ENCODE results near the gene NUDT12. TPM values are rescaled to one million over a fixed set of nuclear protein-coding genes. Genes with fewer than 3 reads are reported as not detected.

NUDT12 gene
- polyA plus RNA-seq (2013, experiment 1 of 2; ENCODE audit: insufficient read length), result 7.6 TPM
- 8.2 TPM for polyA plus RNA-seq (2013, experiment 2 of 2; ENCODE audit: insufficient read length)

DNA sequence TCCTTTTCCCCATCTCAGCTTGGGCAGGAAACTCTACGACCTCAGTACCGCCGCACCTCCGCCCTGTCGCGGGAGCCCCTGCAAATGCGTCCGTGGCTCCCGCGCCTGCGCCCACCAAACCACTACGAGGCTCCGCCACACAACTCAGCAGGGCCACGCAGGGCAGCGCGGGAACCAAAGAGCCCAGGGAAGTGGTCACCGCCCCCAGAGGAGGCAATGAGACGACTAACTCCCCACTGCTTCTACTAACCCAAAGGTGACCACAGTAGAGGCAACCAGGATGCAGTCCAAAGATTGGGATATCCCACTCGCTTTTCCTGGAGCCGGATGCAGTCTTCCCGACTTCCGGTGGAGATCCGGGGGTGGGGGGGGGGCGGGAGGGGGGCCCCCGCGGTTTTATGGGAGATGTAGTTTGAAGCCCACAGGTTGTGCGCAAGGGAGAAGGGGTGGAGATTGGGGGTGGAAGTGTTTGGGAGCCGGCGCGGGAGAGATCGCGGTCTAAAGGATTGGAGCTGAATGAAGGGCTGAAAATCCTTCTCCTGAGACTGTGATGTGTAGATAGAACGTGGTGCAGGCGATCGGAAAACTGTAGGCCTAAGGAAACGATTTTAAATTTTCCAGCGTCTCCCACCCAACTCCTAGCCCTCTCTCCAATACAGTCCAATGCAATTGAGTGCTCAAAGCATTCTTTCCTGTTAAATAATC is at the start of gene NUDT12:
NUDT12 (minus strand) TSS at position 337 of the 705 bp plus-strand sequence. CDS start 2,541 bp downstream, outside the sequence.
- DNase-seq, result peak; percentile 82

DNA sequence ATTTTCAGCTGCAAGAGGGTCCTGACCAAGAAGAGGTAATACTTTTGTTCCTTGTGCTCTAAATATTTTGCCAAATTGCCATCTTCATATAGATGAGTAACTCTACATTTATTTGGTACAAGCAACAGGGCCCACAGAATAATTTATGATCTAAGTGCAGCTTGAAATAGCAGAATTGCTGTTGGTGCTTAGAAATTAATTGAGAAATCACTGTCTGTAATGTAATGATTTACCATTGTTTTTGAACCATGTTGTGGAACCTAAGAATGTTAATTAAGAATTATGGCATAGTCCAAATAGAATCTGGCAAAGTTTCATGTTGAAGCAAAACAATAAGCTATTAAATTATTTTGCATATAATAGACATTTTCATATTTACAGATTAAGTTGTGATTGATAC is 44.8 kb upstream of the NUDT12 start:
- no peak for DNase-seq

DNA sequence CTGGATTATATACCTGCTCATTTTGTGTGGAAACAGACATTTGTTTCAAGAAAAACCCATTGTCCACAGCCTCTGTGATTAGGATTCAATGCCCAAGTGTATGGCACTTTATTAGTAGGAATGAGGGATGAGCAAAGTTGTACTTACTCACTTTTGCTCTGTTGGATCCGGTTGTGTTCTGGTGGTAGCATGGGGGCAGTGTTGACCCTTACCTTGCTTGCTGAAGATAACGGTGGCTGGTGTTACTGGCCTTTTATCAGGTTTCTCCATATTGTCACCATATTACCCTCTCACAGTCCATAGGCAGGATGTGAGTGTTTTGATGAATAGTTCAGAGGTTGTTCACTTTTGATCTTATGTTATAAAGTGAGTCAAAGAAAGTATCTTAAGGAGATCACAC is 42.7 kb upstream of the NUDT12 start:
- no peak for DNase-seq

DNA sequence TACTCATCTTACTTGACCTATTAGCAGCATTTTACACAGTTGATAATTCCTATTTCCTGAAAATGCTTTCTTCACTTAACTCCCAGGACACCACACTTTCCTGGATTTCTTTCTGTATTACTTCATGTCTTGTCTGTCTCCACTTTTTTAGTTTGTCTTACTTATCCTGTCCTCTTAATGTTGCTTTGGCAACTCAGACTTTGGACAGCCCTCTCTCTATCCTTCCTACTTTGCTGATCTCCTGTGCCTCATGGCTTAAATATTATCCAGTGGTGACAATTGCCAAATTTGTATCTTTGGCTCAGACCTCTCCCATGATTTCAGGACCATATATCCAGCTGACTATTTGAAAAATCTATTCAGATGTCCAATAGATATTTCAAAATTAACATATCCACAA is 39.8 kb upstream of the NUDT12 start:
- no peak for DNase-seq

DNA sequence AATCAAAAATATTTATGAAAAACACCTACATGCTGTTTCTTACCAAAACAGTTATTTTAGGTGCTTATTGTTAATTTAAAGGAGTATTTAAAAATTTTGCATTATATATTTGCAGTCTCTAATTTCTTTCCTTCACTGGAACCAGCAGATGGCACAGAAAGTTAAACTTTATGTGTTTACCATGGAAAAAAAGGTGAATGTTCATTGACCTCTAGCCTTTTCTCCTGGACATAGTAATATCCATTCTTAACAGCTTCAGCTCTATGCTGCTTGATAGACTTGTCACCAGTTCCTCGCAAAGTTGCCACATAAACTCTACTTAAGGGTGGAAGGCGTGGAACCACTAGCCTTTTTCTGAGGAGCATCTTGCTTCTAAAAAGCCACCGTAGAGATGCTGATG is 38.7 kb upstream of the NUDT12 start:
- DNase-seq, result no peak

DNA sequence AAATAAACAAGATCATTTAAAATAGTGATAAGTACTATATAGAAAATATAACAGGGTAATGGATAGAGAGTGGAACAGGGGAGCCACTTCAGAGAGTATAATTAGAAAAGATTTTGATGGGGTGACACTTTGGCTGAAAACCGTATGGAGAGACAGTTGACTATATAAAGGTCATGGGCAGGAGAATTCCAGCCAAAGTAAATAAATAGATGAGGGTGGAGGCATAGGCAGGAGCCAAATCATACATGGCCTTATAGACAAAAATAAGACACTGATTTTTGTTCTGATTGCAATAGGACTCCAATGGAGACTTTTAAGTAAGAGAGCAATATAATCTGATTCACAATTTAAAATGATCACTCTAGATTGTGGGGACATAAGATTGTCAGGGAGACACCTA is 37.5 kb upstream of the NUDT12 start:
- DNase-seq, result no peak

DNA sequence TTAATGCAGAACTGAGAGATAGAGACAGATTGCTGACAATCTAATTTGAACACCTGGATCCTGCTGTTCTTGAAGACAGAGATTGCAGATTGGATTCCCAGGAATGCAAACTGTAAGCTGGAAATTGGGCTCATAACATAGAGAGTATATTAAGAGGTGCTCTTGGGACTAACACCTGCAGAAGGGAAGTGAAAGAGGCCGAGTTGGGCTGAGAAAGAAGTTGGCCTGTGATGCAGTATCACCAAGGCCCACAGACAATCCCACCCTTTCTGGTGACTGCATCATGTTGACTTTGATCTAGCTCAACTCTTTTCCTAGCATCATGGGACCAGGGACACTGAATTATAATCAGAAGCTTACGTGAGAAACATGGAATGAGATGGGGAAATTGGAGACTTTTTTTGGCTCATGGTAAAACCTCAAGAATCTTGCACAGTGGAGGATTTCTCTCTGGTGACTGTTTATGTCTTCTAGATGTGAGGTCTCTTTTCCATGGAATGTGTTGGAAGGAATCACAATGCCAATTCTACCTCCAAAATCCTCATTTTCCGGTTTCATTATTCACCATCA is 36.5 kb upstream of the NUDT12 start:
- DNase-seq, result peak; percentile 46

DNA sequence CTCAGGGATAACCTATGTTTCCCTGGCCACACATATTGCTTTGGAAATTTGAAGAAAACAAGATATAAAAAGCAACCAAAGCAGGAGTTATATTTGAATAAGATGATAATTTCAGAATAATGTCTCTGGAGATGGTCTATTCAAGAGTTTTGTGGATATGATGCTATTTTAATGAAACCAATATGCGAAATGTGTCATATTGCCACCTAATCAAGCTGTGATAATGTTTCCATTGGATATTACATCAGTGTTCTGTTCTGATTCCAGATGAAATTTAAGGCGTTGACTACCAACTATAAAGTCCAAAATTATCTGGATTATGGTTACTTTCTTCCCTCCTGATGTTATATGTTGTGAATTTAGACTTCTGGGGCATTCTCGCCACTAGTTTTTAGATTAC is 27.6 kb upstream of the NUDT12 start:
- no peak for DNase-seq

DNA sequence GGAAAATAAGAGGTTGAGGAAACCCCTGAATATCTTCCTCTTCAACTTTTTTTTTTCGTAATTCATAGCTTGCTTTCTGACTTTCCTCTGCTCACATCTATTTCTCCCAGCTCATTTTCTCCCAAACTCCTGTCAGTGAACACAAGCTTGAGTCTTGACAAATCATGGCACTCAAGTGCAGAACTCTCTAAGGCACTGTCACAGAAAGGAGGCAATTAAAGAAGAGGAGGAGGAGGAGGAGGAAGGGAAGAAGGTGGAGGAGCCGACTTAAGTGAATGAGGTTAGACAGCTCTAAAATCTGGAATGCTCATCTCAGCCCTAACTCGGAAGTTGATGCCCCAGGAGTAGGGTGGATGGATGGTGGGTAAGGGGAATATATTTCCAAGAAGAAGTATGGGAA is 27.2 kb upstream of the NUDT12 start:
- no peak for DNase-seq

DNA sequence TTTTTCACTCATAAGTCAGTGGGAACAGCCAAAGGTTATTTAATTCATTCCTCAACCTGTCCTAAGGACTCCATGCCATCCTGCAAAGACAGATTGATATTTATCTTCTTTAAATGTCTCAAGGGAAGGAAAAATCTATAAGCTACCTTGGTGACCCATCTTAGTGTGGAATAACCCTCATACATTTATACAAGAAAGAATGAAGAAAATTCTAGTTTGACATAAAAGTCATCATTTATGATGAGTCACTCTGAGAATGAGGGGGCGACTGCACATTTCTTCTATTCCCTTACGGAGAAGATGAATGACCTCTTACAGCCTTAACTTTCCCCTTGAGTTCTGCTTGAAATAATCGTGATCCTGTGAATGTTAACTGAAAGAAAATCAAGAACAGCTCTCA is 26.8 kb upstream of the NUDT12 start:
- peak; percentile 5 for DNase-seq

DNA sequence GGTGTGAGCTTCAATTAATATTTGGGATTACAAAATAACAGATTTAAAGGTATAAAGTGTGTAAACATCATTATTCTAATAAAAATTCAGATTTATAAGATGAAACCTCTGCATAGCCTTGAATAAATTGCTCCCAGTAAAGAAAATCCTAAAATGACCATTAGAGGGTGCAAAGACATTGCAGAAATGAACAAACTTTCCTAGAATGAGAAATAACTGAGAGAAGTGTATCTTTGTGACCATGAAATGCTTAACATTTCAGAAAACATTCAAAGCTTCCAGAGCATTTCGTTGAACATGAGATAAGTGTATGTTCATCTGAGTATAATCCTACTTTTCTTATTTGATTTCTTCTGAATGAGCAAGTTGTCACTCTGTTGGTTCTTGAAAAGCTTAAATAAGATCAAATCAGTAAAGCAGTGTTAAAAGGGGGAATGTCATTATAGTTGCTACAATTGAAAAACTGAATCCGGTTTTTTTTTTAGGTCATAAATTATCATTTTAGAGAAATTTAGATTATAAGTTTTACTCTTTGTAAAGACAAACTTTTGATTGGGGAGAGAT is 24.7 kb upstream of the NUDT12 start:
- peak; percentile 41 for DNase-seq

DNA sequence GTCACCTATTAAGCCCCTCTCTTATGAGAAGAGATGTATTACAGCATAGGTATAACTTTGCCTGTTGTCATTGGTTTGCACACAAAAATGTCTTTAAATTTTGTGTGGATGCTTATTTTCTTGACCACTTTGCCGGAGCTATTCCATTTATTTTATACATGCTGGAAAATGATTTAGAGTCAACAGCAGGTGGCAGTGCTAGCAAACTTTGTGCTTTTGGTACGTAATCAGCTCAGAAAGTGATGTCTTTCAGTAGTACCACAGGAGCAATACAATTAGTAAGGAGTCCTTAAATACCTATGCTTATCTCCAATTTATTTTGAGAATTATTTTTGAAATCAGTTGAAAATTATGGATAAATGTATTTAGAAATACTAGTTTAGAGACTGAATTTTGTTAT is 19.8 kb upstream of the NUDT12 start:
- peak; percentile 48 for DNase-seq

DNA sequence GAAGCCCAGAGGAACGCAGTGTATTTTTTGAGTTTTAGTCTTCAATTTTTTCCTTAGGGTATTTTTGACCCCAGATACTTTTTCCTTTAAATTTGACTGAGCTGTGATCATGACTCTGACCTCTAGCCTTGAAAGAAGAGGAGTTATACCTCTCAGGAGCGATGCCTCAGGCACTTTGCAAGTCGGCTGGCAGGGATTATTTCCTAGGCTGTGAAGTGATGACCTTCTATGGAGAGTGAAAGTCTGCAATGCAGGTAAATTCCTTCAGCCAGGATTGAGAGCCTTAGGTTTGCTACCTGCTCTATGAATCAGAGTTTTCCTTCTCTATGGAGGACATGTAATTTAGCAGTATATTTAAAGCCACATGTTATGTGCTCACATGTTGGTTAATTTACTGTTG is 10.8 kb upstream of the NUDT12 start:
- DNase-seq, result no peak

DNA sequence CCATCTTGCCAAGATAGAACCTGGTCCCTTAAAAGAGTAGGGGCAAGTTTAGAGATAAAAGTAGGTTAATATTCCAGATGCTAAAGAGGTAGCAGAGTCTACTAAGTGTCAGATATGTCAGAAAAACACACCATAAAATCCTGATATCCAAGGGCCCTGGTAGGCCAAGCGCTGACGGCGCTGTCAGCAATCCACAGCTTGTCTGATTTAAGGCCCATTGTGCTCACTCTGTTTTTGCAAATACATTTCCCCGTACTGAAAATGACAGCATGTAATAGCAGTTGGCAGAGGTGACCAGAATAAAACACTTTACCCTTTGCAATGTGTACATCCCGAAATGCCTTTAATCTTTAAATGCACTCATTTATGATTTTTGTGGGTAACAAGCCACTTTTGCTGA is 9.9 kb upstream of the NUDT12 start:
- DNase-seq, result no peak

DNA sequence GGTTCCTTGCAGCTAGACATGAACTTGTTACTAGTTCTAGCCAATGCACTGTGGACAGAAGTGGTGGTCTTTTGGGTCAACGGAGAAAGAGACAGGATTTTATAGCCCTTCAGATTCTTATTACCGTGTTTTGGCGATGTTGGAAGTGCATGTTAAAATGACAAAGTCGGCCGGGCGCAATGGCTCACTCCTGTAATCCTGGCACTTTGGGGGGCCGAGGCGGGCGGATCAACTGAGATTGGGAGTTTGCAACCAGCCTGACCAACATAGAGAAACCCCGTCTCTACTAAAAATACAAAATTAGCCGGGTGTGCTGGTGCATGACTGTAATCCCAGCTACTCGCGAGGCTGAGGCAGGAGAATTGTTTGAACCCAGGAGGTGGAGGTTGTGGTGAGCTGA is 9.1 kb upstream of the NUDT12 start:
- no peak for DNase-seq

DNA sequence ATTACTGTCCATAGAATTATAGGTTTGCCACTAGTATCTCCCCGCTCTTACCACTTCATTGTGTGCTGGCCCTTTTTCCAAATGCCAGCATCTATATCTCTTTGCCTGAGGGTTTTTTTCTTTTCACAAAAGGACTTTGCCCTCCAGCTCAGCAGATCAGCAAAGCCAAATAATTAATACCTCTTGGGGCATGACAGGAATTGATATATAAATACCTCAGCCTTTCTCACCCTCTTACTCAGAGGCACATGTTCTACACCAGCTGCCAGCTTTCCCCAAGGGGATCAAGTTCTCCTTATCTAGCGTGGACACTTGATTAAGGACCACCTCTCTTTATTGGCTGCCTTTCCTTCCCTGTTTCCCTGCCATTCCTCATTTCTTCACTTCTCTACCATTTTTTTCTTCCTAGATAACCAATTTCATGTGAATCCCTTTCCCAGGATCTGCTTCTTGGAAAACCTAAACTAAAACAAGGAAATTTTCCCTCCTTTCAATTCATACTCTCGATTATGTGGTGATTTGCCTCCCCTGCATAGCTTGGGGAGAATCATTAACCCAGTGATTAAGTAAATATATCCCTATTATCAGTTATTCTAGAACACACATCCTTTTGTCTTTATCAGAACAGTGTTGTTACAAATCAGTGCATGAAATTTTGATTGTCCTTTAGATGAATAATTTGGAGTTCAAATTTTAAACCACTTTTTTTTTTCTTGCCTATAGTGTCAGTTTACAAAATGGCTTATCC is 6.9 kb upstream of the NUDT12 start:
- DNase-seq, result peak; percentile 1

DNA sequence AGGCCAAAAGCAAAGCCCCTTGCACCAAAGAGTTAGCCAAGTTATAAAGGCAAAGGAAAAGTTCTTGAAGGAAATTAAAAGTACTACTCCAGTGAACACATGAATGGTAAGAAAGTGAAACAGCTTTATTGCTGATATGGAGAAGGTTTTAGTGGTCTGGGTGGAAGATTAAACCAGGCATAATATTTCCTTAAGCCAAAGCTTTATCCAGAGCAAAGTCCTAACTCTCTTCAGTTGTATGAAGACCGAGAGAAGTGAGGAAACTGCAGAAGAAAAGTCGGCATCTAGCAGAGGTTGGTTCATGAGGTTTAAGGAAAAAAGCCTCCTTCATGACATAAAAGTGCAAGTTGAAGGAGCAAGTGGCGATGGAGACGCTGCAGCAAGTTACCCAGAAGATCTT is 3.1 kb upstream of the NUDT12 start:
- no peak for DNase-seq

DNA sequence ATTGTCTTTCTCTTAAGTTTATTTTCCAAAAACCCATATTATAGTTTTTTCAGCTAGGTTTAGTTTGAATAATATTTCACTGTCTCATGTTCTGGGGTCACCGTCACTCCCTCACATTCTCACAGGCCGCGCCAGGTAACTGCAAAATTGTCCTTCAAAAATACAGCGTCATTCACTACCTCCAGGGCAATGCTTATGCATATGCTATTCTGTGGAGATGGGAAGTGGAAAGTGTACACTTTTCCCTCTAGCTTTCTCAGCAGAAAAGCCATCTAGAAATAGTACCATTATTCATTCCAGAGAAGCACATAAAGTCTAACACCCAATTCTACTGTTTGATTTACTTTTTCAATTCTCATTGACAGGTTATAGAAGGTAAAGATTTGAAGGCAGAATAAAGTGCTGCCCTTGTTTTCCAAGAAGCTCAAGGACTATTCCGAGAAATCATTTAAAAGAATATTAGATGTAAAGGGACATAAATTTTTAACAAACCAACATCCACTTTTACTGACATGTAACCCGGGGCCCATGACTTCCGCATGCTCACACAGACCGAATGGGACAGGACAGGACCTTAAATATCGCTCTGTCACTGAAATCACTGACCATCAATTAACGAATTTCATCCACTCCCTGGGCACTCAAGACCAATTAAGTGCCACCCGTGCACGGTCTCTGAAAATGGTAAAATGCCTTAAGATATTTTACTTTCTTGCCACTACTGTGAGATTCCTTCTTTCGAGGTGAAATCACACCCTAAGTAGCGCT is 720 bp downstream of the NUDT12 start:
- peak; percentile 1 for DNase-seq

DNA sequence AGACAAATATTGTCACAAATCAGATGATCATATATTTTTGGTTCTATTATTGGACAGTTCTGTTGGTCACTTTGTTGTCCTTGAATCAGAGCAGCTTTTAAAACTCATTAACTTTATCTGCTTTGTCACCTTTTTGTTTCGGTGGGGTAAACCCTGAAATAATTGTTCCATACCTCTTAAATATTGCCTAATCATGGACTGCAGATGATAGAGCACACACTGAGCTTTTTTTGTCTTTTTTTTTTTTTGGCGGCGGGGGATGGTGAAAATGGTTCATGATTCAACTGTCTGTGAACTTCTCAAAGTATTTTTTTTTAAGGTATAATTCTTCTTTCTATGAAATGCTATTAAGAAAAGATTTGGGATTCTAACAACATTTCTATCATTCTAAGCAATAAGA is 1.8 kb downstream of the NUDT12 start:
- no peak for DNase-seq

DNA sequence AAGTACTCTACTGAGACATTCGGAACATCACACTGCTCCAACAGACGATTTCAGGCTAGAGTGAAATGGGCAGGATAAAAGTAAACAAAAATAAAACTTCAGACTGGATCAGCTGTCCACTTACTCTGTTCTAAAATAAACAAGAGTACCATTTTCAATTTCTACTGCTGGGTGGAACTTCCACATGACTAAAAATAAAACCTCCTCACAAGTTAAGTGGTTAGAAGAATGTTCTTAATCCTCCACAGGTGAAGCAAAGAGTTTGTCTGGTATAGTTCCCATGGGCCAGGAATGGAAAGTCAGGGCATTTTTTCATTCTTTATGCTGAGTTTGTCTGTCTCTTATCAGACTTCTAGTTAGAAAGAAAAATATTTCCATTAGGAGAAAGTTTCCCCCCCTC is 15.7 kb downstream of the NUDT12 start:
- DNase-seq, result no peak

DNA sequence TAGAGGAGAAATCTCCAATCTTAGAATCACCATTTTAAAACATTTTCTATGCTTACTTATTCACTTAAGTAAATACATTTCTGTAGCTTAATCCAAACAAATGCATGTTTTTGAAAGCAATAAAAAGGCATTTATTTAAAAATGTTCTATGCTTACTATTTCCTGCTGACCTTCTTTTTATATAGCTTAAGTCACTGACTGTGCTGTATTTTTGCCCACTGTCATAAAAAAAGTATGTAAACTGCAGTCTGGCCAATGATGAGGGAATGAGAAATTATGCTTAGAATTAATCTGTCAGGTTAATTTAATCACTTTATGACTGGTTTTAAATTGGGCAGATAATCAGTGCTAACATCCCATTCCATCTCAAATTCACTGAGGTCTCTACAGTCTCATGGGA is 20.1 kb downstream of the NUDT12 start:
- DNase-seq, result no peak

DNA sequence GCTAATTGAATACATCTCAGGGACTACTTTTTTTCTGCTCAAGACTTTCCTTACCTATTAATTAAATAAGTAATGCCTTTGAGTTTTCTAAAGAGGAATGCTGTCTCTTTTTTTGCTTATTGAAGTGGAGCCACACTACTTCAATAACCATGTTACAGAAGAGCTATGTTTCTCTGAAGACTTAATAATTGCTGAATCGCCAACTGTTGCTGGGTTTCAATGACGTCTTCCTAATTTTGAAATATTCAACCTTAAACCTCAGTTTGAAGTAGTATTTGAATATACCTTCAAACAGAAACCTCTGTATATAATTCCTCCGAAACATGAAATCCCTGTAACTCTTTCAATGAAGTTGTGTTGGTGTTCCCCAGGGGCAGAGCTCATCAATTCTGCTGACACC is 21.0 kb downstream of the NUDT12 start:
- no peak for DNase-seq

DNA sequence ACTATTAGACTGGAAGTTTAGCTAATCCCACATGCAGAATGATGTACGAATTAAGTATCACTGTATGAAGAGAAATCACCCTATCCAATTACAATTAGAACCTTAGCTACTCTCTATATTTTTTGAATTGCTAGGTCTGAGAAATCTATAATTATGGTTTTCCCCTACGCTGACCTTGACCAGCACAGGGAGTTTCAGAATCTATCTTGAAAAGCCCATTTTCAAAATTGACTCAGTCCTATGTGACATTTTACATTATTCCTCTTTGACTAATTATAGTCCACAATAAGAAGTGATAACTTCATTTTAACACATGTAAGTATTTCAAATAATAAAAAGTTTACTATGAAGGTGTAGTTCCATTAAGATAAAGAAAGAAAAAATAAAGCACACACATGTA is 21.5 kb downstream of the NUDT12 start:
- DNase-seq, result no peak

Data from fibroblast of skin of scalp (primary cell).